ENCODE results near the gene RIN3.

DNA sequence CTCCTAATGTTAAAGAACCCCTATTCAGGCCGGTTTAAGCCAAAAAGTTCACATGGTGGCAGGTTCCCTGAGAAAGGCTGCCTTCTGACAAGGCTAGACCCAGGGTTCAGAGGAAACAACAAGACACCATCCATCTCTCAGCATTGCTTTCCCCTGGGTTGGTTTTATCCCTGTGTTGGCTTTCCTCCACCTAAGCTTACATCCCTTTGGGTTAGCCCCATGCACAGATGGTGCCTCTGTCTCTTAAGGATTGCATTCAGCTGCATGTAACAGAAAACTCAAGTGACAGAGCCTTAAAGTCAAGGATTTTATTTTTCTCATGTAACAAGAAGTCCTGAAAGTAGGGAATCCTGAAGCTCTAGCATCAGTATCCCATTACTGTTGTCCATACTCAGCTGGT is 42.8 kb upstream of the RIN3 start:
- TF ChIP-seq CTCF (IDR thresholded peaks at IDR 0.05), result no peak
- no peak for TF ChIP-seq POLR2A (IDR thresholded peaks at IDR 0.05)
